Measurements from ENCODE around the gene HPS4.
"Not testable (repeated sequence)": the region's sequence is repeated elsewhere in the genome, so short reads cannot be mapped to it uniquely, and the experiment has no call there.

The HPS4 gene

DNA sequence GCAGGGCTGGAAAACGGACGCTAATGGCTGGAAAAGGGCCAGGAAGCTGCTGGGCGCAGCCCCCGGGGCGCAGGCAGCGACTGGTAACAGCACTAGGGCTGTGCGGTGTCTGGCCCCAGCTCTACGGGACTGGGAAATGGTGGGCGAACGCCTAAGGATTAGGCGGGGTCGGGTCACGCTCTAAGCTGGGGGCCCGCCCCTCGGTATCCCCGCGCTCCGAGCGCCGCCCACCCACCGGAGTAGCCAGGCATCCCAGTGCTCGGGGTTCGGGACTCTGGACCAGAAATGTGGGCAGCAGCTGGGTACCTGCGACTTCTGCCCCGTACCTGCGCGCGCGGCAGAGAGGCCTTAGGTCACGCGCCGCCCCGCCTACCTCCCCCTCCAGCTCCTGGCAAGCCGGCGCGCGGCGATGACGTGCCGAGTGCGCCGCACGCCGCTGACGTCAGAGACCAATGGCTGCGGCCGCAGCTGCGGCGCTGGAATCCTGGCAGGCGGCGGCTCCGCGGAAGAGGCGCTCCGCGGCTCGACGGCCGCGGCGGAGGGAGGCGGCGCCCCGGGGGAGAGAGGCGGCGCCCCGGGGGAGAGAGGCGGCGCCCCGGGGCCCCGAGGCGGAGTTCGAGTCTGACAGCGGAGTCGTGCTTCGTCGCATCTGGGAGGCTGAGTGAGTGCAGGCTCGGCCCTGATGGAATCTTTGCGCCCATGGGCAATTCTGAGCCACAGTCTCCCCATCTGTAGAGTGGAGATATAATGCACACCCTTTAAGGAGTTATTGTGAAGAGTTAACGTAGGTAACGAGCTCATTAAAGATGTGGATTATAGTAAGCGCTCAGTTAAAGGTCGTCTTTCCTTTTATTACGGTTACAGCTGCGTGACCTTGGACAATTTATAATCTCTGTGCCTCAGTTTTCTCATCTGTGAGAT lies at the start of gene HPS4, which contains the start of gene SRRD:
HPS4 (minus strand) TSS at position 345 of the 921 bp plus-strand sequence. CDS start 2,021 bp downstream, outside the sequence.
SRRD (plus strand) TSS at position 439 of the 921 bp plus-strand sequence; CDS start at position 453, 14 bp downstream.
- peak; percentile 73 for DNase-seq

DNA sequence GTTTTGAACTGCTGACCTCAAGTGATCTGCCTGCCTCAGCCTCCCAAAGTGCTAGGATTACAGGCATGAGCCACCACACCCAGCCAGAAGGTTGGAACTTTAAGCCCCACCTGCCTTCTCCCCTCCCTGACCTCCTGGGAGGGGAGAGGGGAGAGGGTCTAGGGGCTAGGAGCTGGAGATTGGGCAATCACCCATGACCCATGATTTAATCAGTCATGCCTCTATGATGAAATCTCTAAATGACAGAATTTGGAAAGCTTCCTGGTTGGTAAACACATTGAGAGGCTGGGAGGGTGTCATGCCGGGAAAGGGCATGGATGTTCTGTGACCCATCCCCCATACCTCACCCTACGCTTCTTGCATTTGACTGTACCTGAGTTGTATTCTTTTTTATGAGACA lies 45.8 kb upstream of the HPS4 start:
- DNase-seq = no peak

DNA sequence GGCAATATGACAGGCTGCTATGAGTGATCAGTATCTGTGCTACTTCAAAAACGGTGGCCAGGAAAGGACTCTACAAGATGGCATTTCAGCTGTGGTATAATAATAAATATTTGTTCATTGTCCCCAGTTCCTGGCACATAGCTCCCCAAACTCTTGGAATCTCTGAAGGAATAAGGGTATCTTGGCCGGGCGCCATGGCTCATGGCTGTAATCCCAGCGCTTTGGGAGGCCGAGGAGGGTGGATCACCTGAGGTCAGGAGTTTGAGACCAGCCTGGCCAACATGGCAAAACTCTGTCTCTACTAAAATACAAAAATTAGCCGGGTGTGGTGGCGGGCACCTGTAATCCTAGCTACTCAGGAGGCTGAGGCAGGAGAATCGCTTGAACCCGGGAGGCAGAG lies 44.9 kb upstream of the HPS4 start:
- not testable (repeated sequence) for DNase-seq

DNA sequence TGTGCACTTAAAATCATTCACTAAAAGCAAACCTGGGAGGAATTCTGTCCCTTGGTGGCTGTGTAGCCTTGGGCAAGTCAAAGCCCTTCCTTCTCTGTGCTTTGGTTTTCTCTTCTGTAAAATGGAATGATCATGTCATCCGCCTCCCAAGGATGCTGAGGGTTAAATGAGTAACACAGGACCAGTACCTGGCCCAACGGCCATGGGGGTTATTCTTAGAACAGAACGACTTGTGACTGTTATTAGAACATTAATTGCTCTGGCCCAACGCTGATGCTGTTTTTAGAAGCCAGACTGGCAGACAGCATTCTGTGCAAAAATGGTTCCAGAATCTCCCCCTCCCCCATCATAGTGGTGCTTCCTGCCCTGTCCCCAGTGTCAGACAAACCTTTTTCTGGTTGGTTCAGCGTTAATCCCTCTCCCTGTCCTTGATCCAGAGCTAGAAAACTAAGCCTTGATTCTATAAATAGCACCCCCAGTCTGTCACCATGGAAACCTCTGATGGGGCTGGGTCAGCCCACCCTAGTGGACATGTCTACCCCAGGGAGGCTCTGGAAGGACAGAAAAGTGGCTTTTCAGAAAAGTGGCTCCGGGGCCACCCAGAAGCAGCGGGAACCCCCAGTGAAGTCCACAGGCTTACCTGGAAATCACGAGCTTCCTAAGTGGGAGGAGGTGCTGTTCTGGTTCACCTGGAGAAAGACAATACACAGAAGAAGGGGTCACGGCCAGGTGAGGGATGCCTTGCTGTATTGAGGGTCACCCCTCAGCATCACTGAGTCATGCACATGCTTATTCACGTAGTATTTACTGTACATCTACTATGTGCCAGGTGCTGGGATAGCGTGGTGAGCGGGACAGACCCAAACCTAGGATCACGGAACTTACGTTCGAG lies 44.2 kb upstream of the HPS4 start:
- no peak for DNase-seq

DNA sequence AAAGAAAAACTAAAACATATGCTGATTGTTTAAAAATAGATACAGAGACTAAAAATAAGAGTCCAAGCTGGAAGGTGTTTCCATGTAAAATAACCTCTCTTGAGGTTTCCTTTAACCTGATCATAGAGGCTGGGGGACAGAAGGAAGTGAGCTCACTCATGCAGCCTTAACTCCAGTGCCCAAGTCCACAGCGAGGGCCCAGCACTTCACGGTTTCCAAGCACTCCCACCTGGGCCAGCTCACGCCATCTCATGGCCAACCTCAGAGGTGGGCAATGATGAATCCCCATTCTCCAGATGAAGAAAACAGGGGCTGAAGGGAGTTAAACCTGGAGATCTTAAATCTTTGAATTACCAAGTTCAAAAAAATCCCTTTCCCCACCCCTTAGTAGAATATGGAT lies 43.6 kb upstream of the HPS4 start:
- no peak for DNase-seq

DNA sequence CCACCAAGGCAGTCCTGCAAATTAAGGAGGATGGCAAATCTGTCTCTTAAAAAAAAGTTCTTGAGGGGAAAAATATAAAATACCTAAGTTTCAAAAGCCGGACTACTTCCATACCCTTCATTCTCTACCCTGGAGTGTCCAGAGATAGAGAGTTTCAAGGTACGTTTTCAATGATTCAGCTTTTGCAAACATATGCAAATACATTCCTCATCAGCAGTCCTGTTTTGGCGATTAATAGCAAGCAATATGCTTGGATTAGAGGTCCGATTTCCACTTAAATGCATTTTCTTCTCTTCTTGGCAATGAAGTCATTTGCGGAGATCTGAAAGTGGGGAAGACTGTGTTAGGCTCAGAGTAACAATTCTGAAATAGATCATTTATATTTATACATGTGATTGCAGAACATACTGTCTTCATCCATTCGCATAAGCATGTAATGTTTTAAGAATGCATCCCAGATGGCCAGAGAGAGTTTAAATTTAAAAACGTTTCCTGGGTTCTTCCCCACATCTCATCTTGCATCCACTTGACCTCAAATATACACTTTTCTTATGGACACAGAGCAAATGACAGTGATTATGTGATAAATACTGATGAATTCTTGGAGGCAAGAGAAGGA lies 42.5 kb upstream of the HPS4 start:
- DNase-seq = no peak

DNA sequence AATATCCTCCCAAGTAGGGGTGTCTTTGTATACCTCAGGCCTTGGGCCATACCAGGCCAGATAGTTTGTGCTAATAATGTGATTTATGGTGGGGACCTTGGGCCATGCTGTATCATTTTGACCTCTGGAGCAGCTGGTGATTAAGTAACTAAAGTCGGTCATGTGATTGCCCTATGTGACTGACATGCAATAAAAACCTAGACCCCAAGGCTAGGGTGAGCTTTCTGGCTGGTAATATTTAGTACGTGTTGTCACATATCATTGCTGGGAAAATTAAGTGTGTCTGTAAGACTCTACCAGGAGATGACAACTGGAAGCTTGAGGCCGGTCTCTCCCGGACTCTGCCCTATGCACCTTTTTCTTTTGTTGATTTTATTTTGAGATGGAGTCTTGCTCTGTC lies 41.3 kb upstream of the HPS4 start:
- no peak for DNase-seq

DNA sequence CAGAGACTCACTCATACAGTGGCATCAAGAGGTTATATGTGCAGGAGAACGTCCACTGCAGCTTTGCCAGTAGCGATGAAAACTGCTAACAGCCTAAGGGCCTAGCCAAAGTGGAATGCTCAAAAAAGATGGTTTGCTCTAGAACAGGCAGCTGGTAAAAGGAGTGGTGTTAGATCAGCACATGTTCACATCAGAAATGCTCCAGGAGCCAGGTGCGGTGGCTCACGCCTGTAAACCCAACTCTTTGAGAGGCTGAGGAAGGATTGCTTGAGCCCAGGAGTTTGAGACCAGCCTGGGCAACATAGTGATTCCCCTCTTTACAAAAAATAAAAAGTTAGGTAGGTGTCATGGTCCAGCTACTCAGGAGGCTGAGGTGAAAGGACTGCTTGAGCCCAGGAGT lies 39.0 kb upstream of the HPS4 start:
- no peak for DNase-seq

DNA sequence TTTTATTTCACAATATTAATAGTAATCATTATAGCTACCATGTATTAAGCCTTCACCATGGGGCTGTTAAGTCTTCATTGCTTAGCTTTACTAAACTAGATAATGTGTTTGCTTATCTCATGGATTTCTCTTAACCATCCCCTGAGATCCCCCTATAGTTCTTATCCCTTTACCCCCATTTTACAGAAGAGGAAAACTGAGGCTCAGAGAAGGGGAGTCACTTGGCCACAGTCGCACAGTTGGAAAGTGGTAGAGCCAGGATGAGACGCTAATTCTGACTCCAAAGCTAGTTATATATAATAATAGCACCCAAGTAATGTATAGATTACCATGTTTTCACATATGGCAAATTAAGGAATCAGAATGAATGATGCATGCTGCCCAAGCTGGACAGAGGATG lies 38.4 kb upstream of the HPS4 start:
- DNase-seq = no peak

DNA sequence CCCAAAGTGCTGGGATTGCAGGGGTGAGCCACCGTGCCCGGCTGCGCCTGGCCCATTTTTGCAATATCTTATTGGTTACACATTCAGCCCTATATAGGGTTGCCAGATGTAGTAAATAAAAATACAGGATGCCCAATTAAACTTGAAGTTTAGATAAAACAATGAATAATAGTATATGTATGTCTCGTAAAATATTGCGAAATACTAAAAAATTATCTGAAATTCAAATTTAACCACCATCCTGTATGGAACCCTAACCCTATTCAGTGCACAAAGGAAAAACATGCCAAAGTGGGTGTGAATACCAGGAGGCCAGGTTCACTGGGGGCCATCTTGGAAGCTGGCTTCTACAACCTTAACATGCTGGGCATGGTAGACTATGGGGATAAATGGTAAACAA lies 33.8 kb upstream of the HPS4 start:
- DNase-seq = no peak

DNA sequence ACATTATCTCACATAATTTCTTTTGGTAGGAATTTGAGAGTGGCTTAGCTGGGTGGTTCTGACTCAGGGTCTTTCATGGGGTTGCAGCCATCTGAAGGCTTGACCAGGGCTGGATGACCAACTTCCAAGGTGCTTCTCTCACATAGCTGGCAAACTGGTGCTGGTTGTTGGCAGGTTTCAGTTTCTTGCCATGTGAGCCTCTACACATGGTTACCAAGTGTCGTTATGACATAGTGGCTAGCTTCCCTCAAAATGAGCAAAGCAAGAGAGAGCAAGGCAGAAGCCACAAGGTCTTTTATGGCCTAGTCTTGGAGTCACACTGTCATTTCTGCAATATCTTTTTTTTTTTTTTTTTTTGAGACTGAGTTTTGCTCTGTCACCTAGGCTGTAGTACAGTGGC lies 32.9 kb upstream of the HPS4 start:
- DNase-seq = no peak

DNA sequence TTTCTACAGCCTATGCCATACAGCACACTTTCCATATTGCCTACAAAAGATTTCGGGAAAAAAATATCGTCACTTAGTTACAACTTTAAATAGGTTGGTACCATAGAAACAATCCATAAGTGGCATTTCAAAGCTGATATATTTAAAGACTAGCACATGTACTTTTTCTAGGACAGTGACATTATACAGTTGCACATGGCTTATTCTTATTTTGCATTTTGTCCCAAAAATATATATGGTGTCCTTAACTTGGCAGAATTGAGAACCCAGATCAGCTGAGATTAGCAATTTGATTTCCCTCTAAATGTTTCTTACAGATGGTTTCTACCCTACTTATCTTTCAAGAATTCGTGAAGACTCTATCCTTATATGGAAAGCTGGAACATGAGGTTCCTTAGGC lies 32.3 kb upstream of the HPS4 start:
- DNase-seq = no peak

DNA sequence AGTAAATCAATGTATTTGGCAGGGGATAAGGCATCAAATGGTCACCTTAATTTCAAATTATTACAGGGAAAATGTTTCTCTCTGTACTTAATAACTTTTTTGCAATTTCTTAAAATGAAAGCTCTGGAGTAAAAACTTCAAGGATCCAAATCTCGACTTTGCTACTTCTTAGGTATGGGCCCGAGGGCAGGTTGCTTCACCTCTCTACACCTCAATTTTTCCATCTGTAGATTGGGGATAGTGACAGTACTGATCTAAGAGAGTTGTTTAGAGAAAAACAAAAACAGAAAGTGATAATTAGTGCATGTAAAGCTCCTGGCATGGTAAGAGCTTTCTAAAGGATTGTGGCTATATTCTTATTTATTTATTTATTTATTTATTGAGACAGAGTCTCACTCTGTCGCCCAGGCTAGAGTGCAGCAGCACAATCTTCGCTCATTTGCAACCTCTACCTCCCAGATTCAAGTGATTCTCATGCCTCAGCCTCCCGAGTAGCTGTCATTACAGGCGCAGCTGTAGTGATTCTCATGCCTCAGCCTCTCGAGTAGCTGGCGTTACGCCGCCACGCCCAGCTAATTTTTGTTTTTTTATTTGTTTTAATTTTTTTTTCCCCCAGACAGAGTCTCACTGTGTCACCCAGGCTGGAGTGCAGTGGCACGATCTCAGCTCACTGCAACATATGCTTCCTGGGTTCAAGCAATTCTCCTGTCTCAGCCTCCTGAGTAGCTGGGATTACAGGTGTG lies 31.0 kb upstream of the HPS4 start:
- DNase-seq = no peak

DNA sequence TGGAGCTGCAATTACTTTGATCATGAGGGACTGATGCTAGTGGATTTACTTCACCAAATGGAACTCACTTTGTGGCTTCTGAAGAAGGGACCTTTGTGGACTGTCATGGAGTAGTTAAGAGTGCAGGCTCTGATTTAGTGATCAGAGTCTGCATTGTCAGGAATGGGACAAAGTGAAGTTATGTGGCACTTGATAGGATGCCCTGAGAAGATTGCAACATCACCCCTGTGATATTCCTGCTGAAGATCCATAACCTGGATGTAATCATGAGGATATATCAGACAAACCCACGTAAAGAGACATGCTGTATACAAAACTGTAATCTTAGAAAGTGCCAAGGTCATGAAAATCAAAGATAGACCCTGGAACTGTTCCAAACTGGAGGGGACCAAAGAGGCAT lies 30.3 kb upstream of the HPS4 start:
- no peak for DNase-seq

DNA sequence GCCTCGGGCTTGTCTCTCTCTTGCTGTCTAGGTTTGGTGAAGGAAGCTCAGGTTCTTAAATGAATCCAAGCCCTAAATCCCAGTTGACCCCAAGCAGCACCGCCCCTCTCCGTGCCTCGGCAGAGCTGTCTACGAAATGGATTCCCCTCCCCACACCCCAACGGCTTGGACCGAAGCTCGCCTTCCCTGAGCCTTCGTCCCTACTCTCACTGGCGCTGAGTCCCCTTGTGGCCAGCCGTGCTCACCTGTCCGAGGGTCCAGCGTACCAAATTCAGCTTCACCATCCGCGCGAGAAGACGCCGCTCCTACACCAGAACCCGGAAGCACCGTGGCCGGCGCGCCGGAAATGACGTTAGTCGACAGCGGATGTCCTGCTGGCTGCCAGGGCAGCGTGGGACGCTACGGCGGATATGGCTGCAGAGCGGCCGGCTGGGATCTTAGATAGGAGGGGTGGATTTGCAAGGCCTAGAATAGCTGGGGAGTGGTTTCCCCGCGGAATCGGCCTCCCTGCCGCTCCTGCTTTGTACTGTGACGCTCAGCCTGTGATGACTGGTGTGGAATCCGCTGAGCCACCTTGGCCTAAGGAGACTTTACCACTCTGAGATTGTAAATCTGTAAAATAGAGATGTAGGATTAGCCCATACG lies 28.7 kb upstream of the HPS4 start, which contains the start of gene TFIP11:
TFIP11 (minus strand) TSS at position 325 of the 645 bp plus-strand sequence. CDS start 2,201 bp downstream, outside the sequence.
- DNase-seq = peak; percentile 71

DNA sequence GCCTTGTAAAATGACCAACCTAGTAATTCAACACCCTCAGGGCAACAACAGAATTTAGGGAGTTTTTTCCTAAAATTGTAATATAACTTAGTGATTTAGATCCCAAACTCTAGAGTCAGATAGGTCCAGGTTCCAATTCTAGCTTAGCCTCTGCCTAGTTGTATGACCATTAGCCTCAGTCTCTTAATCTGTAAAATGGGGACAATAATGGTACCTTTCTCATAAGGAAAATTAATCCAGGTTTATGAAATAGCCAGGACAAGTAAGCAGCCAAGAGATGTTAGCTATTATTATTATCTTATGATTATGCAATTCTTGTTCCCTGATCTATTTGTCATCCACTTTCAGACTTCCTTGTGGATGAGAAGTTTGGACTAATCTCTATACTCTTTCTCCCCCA lies 24.6 kb upstream of the HPS4 start:
- no peak for DNase-seq

DNA sequence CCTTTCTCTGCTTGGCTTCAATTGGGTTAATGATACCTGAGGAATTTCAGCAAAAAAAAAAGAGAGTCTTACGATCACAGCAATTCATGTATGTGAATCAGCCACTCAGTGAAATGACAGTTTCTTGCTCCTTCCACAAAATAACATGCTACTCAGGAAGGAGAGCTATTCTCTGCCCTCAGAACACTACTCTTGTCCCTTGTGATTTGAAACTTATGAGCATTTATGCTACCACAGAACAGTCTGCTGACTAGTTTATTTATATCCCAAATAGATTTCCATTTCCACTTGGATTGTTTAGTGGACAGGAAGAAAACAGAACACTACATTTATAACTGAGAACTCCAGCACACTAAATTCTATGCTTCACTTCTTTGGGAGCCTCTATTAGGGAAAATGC lies 20.2 kb upstream of the HPS4 start:
- no peak for DNase-seq

DNA sequence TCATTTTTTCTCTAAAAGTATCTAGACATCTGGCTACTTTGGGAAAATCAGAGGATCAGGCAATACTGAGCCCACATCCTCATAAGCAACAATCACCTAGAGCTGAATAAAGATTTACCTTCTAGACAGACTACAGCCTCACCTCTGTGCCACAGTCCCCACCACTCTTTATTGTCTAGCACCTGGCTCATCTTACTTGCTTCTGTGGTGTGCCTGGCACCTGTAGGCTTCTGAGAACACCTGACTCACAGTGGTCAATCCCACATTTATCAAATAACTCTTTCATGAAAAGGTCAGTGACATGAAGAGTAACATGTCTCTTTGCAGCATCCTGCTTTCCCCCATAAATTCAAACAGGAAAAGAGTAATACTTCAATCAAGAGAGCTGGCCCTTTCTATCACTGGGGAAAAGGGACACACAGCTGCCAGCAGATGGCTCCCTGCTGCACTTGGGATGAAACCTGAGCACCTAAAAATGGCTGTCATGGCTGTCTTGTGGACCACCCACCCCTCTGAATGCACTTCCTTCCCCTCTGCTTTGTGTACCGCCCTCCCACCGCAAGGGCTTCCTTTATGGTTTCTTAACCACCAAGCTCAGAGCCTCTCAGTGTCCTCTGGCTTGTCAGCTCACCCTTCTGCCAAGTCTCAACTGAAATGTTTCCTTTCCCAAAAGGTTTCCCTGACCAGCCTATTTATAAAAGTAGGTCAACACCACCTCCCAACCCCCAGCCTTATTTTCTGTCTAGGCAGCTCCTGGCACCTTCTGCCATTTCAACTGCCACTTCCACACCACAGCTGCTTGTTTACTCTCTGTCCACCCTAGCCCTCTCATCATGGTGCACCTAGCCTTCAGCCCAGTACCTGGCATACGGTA lies 19.3 kb upstream of the HPS4 start:
- no peak for DNase-seq

DNA sequence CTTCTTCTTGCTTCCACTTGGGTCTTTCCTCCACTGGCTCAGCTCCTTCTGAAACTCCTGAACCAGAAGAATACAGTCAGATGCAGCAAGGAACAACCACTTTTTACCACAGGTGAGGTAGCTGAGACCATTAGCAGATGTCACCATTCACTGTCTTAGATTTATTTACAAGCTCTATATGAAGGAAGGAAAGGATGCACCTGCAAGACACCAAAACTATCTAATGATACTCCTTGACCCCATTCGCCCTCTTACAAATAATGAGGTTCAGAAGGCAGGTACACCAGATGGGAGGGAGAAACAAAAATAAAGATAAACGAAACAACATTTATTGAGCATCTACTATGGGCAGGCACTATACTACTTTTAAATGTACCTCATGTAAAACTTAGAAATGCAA lies 18.4 kb upstream of the HPS4 start:
- DNase-seq = no peak

DNA sequence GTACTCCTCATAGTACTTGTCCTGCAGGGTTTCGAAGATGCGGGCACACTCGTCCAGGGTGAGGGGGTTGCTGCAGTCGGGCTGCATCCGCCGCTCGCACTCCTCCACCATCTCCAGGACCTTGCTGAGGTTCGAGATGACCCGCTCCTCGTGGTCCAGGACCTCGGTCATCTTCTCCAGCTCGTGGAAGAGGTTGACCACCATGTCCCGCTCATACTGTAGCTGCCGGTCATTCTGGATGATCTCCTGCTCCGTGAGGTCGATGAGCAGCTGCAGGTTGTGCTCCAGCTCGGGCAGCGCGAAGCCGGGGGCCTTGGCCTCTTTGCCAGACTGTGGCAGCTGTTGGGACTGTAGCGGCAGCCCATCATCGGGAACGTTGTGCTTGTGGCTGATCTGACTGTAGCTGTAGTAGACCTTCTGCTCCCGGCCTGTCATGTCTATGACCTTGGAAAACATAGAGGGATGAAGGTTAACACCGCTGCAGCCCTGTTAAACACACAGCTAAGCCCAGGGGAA lies 15.7 kb upstream of the HPS4 start:
- no peak for DNase-seq

DNA sequence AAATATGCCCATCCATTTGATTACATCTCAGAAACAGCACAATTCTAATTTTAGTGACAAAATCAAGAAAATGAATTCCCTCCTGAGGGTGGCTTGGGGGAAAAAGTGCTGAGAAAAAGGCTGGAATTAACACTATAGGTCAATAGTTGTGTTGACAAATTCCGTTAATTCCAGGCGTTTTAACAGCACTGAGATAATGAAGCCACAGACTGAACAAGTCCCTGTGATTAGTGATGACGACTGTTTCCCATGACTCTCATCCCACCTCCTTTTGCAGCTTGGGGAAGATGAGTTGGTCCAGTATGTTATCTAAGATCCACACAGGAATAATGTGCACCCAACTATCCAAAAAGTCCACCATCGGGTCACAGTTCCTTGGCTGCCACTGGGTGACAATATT lies 12.9 kb upstream of the HPS4 start:
- DNase-seq = no peak

All from T1000 (cell line).